ENCODE data around the gene TPRX1.
"Not testable (repeated sequence)": the region's sequence is repeated elsewhere in the genome, so short reads cannot be mapped to it uniquely, and the experiment has no call there.

Gene TPRX1

GRCh38 chr19:47804451-47804850 lies at the start of gene TPRX1:
Gene TPRX1, minus strand, starts transcription at chr19:47804551. Its CDS starts 12 bp downstream, at chr19:47804539.
- H3K27ac ChIP-seq, H3K4me3 ChIP-seq: not testable (repeated sequence)

GRCh38 chr19:47853003-47853402 lies 48.7 kb upstream of the TPRX1 start:
- Histone ChIP-seq H3K4me3 (no peak overlapping the region), H3K27ac (no peak overlapping the region)

- H3K27ac ChIP-seq = no peak overlapping the region
- no peak overlapping the region for H3K4me3 ChIP-seq
Measured at GRCh38 chr19:47848823-47849473, 44.6 kb upstream of the TPRX1 start.

GRCh38 chr19:47848425-47848822 lies 44.1 kb upstream of the TPRX1 start:
- Histone ChIP-seq H3K27ac (no peak overlapping the region), H3K4me3 (no peak overlapping the region)

GRCh38 chr19:47842941-47843340 lies 38.6 kb upstream of the TPRX1 start:
- Histone ChIP-seq H3K27ac (no peak overlapping the region), H3K4me3 (no peak overlapping the region)

- Histone ChIP-seq H3K4me3 (no peak overlapping the region), H3K27ac (no peak overlapping the region)
Measured at GRCh38 chr19:47839913-47840312, 35.6 kb upstream of the TPRX1 start.

GRCh38 chr19:47839411-47839810 lies 35.1 kb upstream of the TPRX1 start:
- Histone ChIP-seq H3K4me3 (no peak overlapping the region), H3K27ac (no peak overlapping the region)

GRCh38 chr19:47836038-47836437 lies 31.7 kb upstream of the TPRX1 start:
- H3K4me3 ChIP-seq = no peak overlapping the region
- no peak overlapping the region for H3K27ac ChIP-seq

- no peak overlapping the region for H3K27ac ChIP-seq
- H3K4me3 ChIP-seq = no peak overlapping the region
Measured at GRCh38 chr19:47832723-47833122, 28.4 kb upstream of the TPRX1 start.

- Histone ChIP-seq H3K4me3 (no peak overlapping the region), H3K27ac (no peak overlapping the region)
Measured at GRCh38 chr19:47826800-47827199, 22.4 kb upstream of the TPRX1 start.

GRCh38 chr19:47824396-47824795 lies 20.0 kb upstream of the TPRX1 start:
- Histone ChIP-seq H3K27ac (no peak overlapping the region), H3K4me3 (no peak overlapping the region)

GRCh38 chr19:47821460-47822020 lies 17.2 kb upstream of the TPRX1 start, which contains the start of gene CRX:
Gene CRX, plus strand, starts transcription at chr19:47821937. Its CDS starts 12,507 bp downstream, at chr19:47834444.
- Histone ChIP-seq H3K4me3 (no peak within 1 kb of the TSS), H3K27ac (no peak within 1 kb of the TSS)

GRCh38 chr19:47820410-47820809 lies 16.1 kb upstream of the TPRX1 start:
- H3K27ac ChIP-seq = no peak overlapping the region
- no peak overlapping the region for H3K4me3 ChIP-seq

- H3K4me3 ChIP-seq = no peak overlapping the region
Measured at GRCh38 chr19:47819858-47820257, 15.5 kb upstream of the TPRX1 start.

GRCh38 chr19:47818221-47818620 lies 13.9 kb upstream of the TPRX1 start:
- H3K4me3 ChIP-seq, H3K27ac ChIP-seq: not testable (repeated sequence)

More at GRCh38 chr19:47819858-47820257, 15.5 kb upstream of the TPRX1 start:
- H3K27ac ChIP-seq = no peak overlapping the region

- H3K27ac ChIP-seq, H3K4me3 ChIP-seq: not testable (repeated sequence)
Measured at GRCh38 chr19:47816270-47816669, 11.9 kb upstream of the TPRX1 start.

- Histone ChIP-seq H3K4me3 (no peak overlapping the region), H3K27ac (no peak overlapping the region)
Measured at GRCh38 chr19:47813995-47814328, 9.6 kb upstream of the TPRX1 start.

- Histone ChIP-seq H3K4me3 (no peak overlapping the region), H3K27ac (no peak overlapping the region)
Measured at GRCh38 chr19:47813304-47813994, 9.1 kb upstream of the TPRX1 start.

- no peak overlapping the region for H3K4me3 ChIP-seq
- no peak overlapping the region for H3K27ac ChIP-seq
Measured at GRCh38 chr19:47806435-47806834, 2.1 kb upstream of the TPRX1 start.

- no peak overlapping the region for H3K27ac ChIP-seq
- H3K4me3 ChIP-seq = no peak overlapping the region
Measured at GRCh38 chr19:47805313-47805712, 962 bp upstream of the TPRX1 start.

- not testable (repeated sequence) for H3K4me3 ChIP-seq, H3K27ac ChIP-seq
Measured at GRCh38 chr19:47803671-47804070, 680 bp downstream of the TPRX1 start.

Measured in skin epidermis (tissue), 12 donors.